DMS153 (cell line): Measurements from ENCODE around the gene PLEKHM1.

Source experiments
- DNase-seq: peaks from one replicate; lab custom pipeline; 2025; lab: John Stamatoyannopoulos, UW

PLEKHM1 gene

GRCh38 chr17:45427181-45427835 lies 63.2 kb downstream of the PLEKHM1 start:
- no peak for DNase-seq

- DNase-seq: no peak
Observed at GRCh38 chr17:45426561-45426960, 64.0 kb downstream of the PLEKHM1 start.

- no peak for DNase-seq
Observed at GRCh38 chr17:45425984-45426413, 64.5 kb downstream of the PLEKHM1 start.

DNA sequence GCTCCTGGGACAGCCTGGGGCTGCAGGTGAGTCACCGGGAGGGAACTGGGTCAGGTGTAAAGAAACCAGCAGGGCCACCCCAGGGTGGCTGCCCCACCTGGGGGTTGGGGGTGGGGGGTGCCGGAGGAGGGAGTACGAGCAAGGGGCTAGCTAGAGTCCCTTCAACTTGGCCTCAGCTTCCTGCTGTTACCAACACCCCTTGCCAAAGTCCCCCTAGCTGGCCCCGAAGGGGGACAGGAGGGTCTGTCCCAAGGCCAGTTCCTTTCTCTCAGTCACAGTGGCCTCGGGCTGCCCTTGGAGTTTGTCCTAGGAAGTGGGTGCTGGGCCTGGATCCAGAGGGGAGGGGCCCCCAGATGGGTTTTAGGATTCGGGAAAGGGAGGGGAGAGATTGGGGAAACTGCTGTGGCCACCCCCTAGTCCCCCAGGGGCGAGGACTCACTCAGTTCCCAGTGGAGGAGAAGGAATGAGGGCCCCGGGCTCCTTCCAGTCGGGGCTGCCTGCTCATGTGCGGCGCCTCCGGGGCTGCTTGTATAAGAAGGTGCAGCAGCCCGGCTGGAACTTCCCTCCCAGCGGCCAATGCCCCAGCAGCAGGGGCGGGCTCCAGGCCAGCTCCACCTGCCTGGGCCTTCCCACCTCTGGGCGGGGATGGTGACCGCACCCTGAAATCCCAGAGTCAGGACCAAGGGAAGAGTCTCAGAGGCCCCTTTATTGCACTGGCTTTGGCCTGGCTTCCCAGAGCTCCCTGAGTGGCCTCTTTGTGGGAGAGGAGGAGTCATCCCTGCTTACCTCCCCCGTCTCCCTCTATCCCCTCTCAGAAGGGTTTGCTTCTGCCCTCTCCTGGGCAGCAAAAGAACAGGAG lies 65.2 kb downstream of the PLEKHM1 start:
- DNase-seq: peak; percentile 86

DNA sequence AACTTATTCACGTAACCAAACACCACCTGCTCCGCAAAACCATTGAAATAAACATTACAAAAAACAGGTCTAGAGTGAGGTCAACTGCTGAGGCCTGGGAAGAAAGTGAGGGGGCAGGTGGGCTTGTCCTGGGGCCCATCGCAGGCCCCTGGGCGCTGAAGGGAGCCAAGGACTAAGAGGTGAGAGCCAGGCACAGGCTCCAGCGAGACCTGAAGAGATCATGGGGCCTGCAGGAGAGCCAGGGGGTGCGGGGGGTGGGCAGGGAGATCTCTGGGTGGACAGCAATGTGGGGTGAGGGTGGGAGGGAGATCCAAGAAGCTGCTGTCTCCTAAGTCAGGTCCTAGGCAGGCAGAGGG lies 65.8 kb downstream of the PLEKHM1 start:
- DNase-seq: no peak

- DNase-seq: no peak
Observed at GRCh38 chr17:45423975-45424335, 66.6 kb downstream of the PLEKHM1 start.

DNA sequence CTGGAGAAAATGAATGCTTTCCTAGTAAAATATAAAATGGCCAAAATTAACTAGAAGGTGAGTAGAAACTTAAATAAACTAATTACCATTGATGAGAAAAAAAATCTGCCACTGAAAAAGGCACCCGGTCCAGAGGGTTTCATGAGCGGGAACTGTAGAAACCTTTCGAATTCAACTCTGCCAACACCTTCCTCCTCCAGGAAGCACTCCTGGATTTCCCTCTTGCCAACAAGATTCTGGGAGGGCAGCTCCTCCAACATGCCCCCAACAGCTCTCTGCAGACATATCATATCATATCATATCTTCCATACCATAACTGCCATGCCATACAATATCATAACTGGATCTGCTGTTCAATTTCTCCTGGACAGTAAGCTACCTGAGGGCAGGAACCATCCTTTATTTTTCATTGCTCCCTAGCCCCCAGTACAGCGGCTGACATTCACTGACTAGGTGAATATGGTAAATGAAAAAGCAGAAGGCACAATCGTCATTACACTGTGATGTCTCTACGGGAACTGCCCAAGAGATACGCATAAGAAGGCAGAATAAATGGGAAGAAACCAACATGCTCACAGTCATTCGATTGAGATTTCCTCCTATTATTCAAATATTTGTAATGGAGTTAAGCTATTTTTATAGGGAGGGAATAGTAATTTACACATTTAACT lies 67.1 kb downstream of the PLEKHM1 start:
- no peak for DNase-seq

GRCh38 chr17:45414990-45415881 lies 75.3 kb downstream of the PLEKHM1 start:
- no peak for DNase-seq

DNA sequence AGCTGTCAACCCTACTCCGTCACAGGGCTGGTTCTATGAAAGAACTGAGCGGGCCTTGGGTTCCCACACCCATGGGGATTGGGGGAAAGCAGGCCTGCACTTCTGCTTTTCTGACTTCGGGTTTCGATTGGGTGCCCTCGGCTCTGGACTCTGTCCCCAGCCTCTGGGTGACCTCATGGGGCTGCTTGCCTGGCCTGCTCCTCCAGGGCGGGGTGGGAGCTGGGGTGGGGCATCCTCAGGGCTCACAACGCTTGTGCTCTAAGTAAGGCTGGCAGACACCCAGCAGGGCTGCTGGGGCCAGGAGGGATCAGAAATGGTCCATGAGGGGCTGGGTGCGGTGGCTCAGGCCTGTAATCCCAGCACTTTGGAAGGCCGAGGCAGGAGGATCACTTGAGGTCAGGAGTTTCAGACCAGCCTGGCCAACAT lies 77.0 kb downstream of the PLEKHM1 start:
- DNase-seq: no peak

DNA sequence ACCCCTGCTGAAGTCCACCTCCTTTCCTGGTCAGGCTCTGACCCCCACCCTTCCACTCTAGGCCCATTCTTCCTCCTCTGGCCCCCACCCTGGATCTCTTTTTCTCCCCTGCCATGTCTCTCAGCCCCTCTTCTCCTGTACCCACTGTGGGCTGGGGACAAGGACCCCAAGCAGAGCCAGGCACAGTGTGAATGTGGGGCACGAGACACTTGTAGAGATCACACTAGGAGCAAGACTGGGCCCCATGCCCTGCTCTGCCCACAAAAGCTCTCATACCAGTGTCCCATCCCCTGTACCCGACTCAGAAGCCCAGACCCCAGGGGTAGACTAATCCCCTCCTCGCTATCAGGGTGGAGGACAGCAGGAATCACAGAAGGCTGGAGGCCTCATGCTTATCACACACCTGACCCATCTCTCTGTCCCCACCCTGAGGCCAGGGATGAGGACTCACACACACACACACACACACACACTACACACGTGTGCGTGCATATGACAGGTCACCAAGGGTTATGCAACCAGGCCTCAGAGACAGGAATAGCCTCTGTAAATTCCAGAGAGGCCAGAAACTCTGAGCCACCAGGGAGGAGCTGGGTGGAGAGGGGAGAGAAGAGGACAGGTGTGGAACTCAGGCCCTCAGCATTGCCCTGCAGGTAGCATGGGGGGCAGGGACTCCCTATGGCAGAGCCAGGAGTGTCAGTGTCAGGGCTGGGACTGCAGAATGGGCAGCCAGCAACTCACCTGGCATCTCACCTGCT lies 79.0 kb downstream of the PLEKHM1 start:
- DNase-seq: no peak

DNA sequence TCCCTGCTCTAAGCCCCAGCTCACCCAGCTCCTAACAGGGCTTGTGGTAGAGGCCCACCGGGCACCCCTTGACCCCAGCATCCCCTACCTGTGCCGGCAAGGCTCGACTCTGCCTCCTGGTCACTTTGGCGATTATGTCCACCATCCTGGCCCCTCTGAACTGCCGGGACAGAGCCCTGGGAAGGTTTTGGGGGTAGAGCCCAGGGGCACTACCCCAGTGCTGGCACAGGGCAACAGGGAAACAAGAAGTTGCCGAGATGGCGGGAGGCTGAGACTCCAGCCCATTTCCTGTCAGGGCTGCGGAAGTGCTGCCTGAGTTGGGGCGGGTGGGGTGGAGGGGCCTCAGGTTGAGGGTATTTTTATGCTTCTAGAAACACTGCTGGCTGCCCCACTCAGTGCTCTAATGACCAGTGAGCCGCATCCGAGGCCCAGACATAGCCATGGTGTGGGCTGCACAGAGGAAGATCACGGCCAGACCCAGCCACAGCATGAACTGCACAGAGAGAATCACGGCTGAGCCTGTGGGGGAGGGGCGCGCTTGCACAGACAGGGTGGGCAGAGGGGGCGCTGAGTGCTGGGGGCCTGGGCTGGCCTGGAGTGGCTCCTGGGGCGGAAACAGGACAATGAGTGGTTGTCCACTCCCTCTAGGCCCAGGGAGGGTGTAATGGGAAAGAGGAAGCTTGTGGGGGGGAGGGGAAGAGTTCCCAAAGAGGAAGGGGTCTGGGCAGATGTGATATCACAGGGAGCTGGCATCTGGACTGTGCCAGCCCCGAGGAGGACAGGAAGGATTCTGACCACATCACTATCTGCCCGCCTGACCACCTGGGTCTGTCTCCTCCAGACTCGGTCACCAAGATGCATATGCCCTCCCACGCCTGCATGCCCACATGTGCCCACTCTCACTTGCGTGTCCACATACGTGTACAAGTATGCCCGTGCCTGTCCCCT lies 80.1 kb downstream of the PLEKHM1 start:
- DNase-seq: no peak

GRCh38 chr17:45409659-45410076 lies 80.9 kb downstream of the PLEKHM1 start:
- no peak for DNase-seq

GRCh38 chr17:45408611-45409421 lies 81.7 kb downstream of the PLEKHM1 start:
- DNase-seq: no peak

- no peak for DNase-seq
Observed at GRCh38 chr17:45406107-45406506, 84.4 kb downstream of the PLEKHM1 start.

- no peak for DNase-seq
Observed at GRCh38 chr17:45405250-45406086, 85.1 kb downstream of the PLEKHM1 start.

DNA sequence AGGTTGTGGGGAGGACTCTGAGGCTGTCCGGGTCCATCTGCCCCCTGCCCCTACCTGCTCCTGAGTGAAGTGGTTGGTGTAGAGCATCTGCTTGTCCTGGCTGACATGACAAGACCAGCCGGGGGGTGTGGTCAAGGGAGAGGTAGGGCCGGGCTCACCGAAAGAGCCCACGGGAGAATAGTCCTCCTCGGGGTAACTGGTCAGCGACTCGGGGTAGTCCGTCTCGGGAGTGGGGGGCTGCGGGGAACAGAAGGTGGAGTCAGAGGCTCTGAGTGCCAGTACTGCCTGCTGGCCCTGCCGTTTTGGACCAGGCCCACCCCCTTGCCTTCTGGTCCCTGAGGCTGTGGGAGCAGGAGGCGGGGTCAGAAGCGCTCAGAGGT lies 85.7 kb downstream of the PLEKHM1 start:
- DNase-seq: no peak

DNA sequence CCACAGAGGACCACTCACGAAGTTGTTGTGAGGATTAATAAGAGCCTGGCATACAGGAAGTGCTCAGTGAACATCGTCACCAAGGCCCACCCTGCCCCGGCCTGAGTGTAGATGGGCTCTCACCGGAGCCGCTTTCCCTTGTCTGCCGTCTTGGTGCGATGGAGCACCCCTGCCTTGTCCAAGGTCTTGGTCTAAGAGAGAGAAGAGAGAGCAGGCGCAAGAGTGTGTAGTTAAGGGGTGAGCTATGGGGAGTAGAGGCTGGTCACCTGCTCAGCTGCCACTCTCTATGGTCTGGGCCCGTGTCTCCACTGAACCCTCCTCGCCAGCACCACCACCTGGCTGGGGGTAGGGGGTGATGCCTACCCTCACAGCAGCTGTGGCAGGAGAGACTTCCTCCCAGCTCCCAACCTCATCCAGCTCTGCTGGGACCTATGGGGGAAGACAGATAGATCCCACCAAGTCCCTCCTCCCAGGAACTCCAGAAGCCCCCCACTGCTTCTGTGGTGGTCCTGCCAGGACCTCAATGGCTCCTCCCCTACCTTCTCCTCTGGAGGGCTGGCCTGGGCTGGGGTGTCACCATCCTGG lies 86.5 kb downstream of the PLEKHM1 start:
- DNase-seq: no peak

DNA sequence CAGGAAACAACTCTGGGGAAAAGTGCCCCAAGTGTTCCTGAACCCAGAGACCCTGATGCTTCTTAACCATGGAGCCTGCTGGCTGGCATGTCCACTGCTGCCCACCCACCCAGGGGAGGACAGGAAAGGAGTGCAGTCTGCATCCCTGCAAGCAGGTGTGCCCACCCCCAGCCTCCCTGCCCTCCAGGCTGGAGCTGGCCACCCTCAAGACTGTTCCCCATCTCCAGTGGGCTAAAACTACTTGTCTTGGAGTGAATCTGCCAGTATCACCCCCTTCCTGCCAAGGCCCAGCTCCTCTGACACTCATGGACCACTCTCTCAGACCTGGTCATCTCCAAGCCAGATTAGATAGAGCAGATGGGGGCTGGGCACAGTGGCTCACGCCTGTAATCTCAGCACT lies 87.6 kb downstream of the PLEKHM1 start:
- no peak for DNase-seq
